Astrocyte (in vitro differentiated cells and primary cell): ENCODE results near the gene SRGAP1.

Experiments used
- EZH2 ChIP-seq: IDR thresholded peaks from 2 replicates; pipeline ENCODE4 v1.6.1; 2012; ENCODE audit warnings: mild to moderate bottlenecking, low read length, inconsistent platforms; ENCODE audit not compliant: insufficient read depth
- TF ChIP-seq, protein P1 (sequence below): IDR thresholded peaks from 2 replicates; pipeline ENCODE4 v1.5.1; 2011; ENCODE audit warnings: low read depth, mild to moderate bottlenecking, inconsistent platforms, low read length, moderate library complexity; ENCODE audit not compliant: insufficient read depth

GRCh38 chr12:64120568-64120967 is 276.1 kb downstream of the SRGAP1 start:
- TF ChIP-seq, protein P1, sequence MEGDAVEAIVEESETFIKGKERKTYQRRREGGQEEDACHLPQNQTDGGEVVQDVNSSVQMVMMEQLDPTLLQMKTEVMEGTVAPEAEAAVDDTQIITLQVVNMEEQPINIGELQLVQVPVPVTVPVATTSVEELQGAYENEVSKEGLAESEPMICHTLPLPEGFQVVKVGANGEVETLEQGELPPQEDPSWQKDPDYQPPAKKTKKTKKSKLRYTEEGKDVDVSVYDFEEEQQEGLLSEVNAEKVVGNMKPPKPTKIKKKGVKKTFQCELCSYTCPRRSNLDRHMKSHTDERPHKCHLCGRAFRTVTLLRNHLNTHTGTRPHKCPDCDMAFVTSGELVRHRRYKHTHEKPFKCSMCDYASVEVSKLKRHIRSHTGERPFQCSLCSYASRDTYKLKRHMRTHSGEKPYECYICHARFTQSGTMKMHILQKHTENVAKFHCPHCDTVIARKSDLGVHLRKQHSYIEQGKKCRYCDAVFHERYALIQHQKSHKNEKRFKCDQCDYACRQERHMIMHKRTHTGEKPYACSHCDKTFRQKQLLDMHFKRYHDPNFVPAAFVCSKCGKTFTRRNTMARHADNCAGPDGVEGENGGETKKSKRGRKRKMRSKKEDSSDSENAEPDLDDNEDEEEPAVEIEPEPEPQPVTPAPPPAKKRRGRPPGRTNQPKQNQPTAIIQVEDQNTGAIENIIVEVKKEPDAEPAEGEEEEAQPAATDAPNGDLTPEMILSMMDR = no peak
- TF ChIP-seq EZH2 = no peak
